Measurements from ENCODE around the gene CEACAM19.

DNA sequence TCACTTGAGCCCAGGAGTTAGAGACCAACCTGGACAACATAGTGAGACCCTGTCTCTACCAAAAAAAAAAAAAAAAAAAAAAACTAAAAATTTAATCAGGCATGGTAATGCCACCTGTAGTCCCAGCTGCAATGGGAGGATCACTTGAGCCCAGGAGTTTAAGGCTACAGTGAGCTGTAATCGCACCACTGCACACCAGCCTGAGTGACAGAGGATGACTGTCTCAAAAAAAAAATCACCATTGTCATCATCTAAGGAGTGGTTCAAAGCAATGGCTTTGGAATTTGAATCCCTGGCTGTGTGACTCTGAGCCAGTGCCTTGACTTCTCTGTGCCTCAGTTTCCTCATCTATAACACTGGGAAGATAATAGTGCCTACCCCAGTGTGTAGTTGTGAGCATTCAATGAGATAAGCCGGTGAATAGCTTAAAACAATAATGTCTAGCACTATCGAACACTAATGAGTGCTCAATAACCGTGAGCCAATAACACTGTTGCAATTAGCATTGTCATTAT, 46.4 kb upstream of the CEACAM19 start:
- TF ChIP-seq, protein P1, sequence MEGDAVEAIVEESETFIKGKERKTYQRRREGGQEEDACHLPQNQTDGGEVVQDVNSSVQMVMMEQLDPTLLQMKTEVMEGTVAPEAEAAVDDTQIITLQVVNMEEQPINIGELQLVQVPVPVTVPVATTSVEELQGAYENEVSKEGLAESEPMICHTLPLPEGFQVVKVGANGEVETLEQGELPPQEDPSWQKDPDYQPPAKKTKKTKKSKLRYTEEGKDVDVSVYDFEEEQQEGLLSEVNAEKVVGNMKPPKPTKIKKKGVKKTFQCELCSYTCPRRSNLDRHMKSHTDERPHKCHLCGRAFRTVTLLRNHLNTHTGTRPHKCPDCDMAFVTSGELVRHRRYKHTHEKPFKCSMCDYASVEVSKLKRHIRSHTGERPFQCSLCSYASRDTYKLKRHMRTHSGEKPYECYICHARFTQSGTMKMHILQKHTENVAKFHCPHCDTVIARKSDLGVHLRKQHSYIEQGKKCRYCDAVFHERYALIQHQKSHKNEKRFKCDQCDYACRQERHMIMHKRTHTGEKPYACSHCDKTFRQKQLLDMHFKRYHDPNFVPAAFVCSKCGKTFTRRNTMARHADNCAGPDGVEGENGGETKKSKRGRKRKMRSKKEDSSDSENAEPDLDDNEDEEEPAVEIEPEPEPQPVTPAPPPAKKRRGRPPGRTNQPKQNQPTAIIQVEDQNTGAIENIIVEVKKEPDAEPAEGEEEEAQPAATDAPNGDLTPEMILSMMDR (IDR thresholded peaks at IDR 0.05) = no peak
- no peak for TF ChIP-seq POLR2A (IDR thresholded peaks at IDR 0.05)

Data from ovary (tissue), 3 donors.